KOPT-K1 (cell line): ENCODE data around the gene NPM3.

ENCODE experiments used
- H3K27ac ChIP-seq: fragments of 200-600 bp; sonication (generic); 2 replicates; pipeline ENCODE4 v1.5.1; 2016; ENCODE audit warnings: antibody characterized with exemption, mild to moderate bottlenecking, low read depth, low read length; ENCODE audit not compliant: poor library complexity, severe bottlenecking
- H3K36me3 ChIP-seq: fragments of 200-600 bp; sonication (generic); 2 replicates; pipeline ENCODE4 v1.5.1; 2017; ENCODE audit warnings: antibody characterized with exemption, mild to moderate bottlenecking, low read length, moderate library complexity; ENCODE audit not compliant: insufficient read depth
- H3K9me3 ChIP-seq: fragments of 200-600 bp; sonication (generic); 2 replicates; pipeline ENCODE4 v1.5.1; 2017; ENCODE audit warnings: antibody characterized with exemption, low read length, mild to moderate bottlenecking; ENCODE audit not compliant: insufficient read depth, poor library complexity, severe bottlenecking

Gene NPM3

GRCh38 chr10:101760510-101760909 lies 22.7 kb downstream of the NPM3 start:
- no peak overlapping the region for H3K27ac ChIP-seq
- no peaks in the 10 kb centered on the region for H3K9me3 ChIP-seq
- H3K36me3 ChIP-seq = no peaks in the 10 kb centered on the region

- no peaks in the 10 kb centered on the region for H3K36me3 ChIP-seq
- H3K27ac ChIP-seq = no peak overlapping the region
- H3K9me3 ChIP-seq = no peaks in the 10 kb centered on the region
Observed at GRCh38 chr10:101759309-101760247, 23.7 kb downstream of the NPM3 start.

DNA sequence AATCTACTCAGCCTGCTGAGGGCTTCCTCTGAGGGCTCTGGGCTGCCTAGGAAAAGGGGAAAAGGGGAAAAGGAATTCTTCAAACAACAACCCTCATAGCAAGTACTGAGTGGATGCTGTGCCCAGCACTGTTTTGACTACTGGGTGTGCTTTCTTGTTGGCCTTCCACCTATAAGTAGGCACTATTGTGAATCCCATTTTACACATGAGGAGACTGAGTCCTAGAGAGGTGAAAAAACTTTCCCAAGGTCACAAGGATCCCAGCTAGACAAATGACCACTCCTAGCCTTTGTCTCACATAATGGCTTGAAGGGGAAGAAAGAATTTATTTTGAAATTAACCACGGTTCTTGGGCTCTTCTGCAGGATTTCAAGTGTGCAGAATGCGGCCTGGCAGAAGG lies 24.4 kb downstream of the NPM3 start:
- Histone ChIP-seq H3K36me3 (no peaks in the 10 kb centered on the region), H3K27ac (no peak overlapping the region), H3K9me3 (no peaks in the 10 kb centered on the region)

GRCh38 chr10:101752241-101752640 lies 31.0 kb downstream of the NPM3 start:
- Histone ChIP-seq H3K36me3 (no peaks in the 10 kb centered on the region), H3K9me3 (no peaks in the 10 kb centered on the region), H3K27ac (no peak overlapping the region)

- Histone ChIP-seq H3K27ac (no peak overlapping the region), H3K36me3 (no peaks in the 10 kb centered on the region), H3K9me3 (no peaks in the 10 kb centered on the region)
Observed at GRCh38 chr10:101749047-101750016, 33.9 kb downstream of the NPM3 start.

DNA sequence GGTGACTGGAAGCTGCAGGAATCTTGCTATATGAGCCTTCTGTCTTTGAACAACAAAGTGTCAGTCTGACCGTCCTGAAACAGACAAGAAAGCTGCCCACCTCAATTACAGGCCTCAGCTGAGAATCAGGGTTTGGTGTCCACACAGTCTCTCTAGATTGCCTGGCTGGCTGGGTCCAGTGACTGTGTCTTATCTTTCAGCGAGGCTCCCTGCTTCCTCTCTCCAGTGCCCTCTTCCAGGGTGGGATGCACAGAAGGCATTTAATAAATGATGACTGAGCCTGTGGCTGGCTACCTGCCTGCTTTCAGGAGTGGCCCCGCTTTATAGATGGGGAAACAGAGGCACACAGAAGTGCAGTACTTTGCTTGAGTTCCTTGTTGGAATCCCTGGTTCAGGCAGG lies 34.8 kb downstream of the NPM3 start:
- Histone ChIP-seq H3K36me3 (no peaks in the 10 kb centered on the region), H3K9me3 (no peaks in the 10 kb centered on the region)

GRCh38 chr10:101745074-101745696 lies 38.1 kb downstream of the NPM3 start:
- H3K27ac ChIP-seq = no peak overlapping the region
- no peaks in the 10 kb centered on the region for H3K36me3 ChIP-seq
- H3K9me3 ChIP-seq = no peaks in the 10 kb centered on the region

More for the DNA sequence above, 34.8 kb downstream of the NPM3 start:
- H3K27ac ChIP-seq = no peak overlapping the region

GRCh38 chr10:101744267-101744666 lies 39.0 kb downstream of the NPM3 start:
- no peaks in the 10 kb centered on the region for H3K36me3 ChIP-seq
- H3K9me3 ChIP-seq = no peaks in the 10 kb centered on the region
- no peak overlapping the region for H3K27ac ChIP-seq

DNA sequence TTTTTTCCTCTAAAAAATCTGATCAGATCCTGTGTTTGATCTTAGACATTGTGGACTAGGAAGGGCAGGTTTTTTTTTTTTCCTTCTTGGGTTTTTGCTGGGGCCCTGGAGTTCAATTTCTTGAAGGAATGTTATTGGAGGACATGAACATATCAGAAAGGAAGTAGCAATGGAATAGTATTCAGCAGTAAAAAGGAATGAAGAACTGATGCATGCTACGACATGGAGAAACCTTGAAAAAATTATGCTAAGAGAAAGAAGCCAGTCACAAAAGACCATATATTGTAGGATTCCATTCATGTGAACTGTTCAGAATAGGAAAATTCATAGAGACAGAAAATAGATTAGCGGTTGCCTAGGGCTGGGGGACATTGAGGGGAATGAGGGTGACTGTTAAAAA lies 41.3 kb downstream of the NPM3 start:
- Histone ChIP-seq H3K36me3 (no peaks in the 10 kb centered on the region), H3K27ac (no peak overlapping the region), H3K9me3 (no peaks in the 10 kb centered on the region)

GRCh38 chr10:101736666-101737065 lies 46.6 kb downstream of the NPM3 start:
- H3K36me3 ChIP-seq = no peaks in the 10 kb centered on the region
- H3K27ac ChIP-seq = no peak overlapping the region
- no peaks in the 10 kb centered on the region for H3K9me3 ChIP-seq

DNA sequence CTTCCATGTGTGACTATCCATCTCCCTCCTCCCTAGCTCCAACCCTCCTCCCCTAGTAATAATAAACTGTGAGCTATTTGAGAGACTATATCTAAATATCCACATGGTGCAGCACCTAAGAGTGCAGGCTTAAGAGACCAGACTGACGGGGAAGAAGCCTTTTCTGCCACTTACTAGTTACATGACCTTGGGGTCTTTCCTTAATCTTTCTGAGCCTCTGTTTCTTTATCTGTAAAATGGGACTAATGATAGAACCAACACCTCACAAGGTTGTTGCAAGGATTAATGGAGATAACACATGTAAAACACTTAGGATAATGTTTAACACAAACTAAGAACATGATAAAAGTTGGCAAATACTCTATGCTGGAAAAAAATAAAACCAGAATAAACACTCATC lies 51.1 kb downstream of the NPM3 start:
- H3K9me3 ChIP-seq = no peaks in the 10 kb centered on the region
- H3K27ac ChIP-seq = no peak overlapping the region
- no peaks in the 10 kb centered on the region for H3K36me3 ChIP-seq
